ENCODE measurements around the gene CHD6. TPM values are rescaled to one million over a fixed set of nuclear protein-coding genes. Genes with fewer than 3 reads are reported as not detected.

CHD6 gene
- total and polyA plus RNA-seq, 2 experiments from 2014 or later = 41.0 to 158 TPM

- no peaks in the 10 kb centered on the region for H3K9me3 Mint-ChIP-seq
- ATAC-seq = no peak
Measured at GRCh38 chr20:41358717-41359116, 259.5 kb downstream of the CHD6 start.

DNA sequence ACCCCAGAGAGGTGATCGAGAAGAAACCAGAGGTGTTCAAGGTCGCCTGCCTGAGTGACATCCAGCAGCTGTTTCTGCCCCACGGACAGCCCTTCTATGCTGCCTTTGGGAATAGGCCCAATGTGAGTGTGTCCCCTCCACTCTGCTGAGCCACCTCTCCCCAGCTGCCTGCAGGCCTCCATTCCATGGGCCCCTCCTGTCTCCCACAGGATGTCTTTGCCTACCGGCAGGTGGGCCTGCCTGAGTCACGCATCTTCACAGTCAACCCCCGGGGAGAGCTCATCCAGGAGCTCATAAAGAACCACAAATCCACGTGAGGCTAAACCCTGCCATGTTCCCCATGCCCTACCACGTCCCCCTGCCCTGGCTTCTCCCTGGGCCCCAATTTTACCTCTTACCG, 259.9 kb downstream of the CHD6 start:
- Histone ChIP-seq H3K4me3 (no peak overlapping the region), H4K20me1 (replicated peaks; ENCODE audit: insufficient read depth) (no peaks in the 10 kb centered on the region; the same call in 1 of the 2 replicates), H3K9me2 (ENCODE audit: insufficient read depth) (no peaks in the 10 kb centered on the region), H3F3A (replicated peaks; ENCODE audit: low read depth) (no peaks in the 10 kb centered on the region), H3K36me3 (ENCODE audit: insufficient read depth) (no peaks in the 10 kb centered on the region), H3K4me2 (no peak overlapping the region), H3K27ac (ENCODE audit: low read depth) (no peak overlapping the region), H2AFZ (no peak overlapping the region), H3K79me2 (replicated peaks; ENCODE audit: insufficient read depth) (no peaks in the 10 kb centered on the region), H3K4me1 (ENCODE audit: insufficient read depth) (no peaks in the 10 kb centered on the region), H3K27me3 (ENCODE audit: insufficient read depth) (no peaks in the 10 kb centered on the region)
- ATAC-seq (no peak), DNase-seq (ENCODE audit: low spot score) (no peak)
- H3K36me3 Mint-ChIP-seq (ENCODE audit: low read depth) = no peaks in the 10 kb centered on the region
- no peaks in the 10 kb centered on the region for H3K4me1 Mint-ChIP-seq
- no peak overlapping the region for H3K27ac Mint-ChIP-seq
- peaks cover 7% of the 10 kb centered on the region for H3K27me3 Mint-ChIP-seq (ENCODE audit: insufficient read depth, low read depth, poor library complexity)
- no peaks in the 10 kb centered on the region for H3K9me3 Mint-ChIP-seq
- no peak overlapping the region for H3K4me3 Mint-ChIP-seq
- TF ChIP-seq POLR2AphosphoS5 (IDR thresholded peaks at IDR 0.05; ENCODE audit: low read depth) (no peak), ZNF331 (CRISPR knock-in tag; IDR thresholded peaks at IDR 0.05; ENCODE audit: low read depth) (no peak), EZH2 (IDR thresholded peaks at IDR 0.05; ENCODE audit: low read depth, unreplicated experiment) (no peak), NANOG (IDR thresholded peaks at IDR 0.05; ENCODE audit: borderline replicate concordance) (no peak), ZNF114 (CRISPR knock-in tag; IDR thresholded peaks at IDR 0.05) (no peak), STAT1 (IDR thresholded peaks at IDR 0.05; ENCODE audit: unreplicated experiment) (no peak), CREB1 (CRISPR knock-in tag; IDR thresholded peaks at IDR 0.05; ENCODE audit: low read depth) (no peak)
- TF ChIP-seq, protein P1, sequence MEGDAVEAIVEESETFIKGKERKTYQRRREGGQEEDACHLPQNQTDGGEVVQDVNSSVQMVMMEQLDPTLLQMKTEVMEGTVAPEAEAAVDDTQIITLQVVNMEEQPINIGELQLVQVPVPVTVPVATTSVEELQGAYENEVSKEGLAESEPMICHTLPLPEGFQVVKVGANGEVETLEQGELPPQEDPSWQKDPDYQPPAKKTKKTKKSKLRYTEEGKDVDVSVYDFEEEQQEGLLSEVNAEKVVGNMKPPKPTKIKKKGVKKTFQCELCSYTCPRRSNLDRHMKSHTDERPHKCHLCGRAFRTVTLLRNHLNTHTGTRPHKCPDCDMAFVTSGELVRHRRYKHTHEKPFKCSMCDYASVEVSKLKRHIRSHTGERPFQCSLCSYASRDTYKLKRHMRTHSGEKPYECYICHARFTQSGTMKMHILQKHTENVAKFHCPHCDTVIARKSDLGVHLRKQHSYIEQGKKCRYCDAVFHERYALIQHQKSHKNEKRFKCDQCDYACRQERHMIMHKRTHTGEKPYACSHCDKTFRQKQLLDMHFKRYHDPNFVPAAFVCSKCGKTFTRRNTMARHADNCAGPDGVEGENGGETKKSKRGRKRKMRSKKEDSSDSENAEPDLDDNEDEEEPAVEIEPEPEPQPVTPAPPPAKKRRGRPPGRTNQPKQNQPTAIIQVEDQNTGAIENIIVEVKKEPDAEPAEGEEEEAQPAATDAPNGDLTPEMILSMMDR (conservative IDR thresholded peaks at IDR 0.05; ENCODE audit: low read depth in 2 of 2) = no peak
- TF ChIP-seq, protein P2, sequence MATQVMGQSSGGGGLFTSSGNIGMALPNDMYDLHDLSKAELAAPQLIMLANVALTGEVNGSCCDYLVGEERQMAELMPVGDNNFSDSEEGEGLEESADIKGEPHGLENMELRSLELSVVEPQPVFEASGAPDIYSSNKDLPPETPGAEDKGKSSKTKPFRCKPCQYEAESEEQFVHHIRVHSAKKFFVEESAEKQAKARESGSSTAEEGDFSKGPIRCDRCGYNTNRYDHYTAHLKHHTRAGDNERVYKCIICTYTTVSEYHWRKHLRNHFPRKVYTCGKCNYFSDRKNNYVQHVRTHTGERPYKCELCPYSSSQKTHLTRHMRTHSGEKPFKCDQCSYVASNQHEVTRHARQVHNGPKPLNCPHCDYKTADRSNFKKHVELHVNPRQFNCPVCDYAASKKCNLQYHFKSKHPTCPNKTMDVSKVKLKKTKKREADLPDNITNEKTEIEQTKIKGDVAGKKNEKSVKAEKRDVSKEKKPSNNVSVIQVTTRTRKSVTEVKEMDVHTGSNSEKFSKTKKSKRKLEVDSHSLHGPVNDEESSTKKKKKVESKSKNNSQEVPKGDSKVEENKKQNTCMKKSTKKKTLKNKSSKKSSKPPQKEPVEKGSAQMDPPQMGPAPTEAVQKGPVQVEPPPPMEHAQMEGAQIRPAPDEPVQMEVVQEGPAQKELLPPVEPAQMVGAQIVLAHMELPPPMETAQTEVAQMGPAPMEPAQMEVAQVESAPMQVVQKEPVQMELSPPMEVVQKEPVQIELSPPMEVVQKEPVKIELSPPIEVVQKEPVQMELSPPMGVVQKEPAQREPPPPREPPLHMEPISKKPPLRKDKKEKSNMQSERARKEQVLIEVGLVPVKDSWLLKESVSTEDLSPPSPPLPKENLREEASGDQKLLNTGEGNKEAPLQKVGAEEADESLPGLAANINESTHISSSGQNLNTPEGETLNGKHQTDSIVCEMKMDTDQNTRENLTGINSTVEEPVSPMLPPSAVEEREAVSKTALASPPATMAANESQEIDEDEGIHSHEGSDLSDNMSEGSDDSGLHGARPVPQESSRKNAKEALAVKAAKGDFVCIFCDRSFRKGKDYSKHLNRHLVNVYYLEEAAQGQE (IDR thresholded peaks at IDR 0.05; ENCODE audit: unreplicated experiment) = no peak
- TF ChIP-seq, protein P3, sequence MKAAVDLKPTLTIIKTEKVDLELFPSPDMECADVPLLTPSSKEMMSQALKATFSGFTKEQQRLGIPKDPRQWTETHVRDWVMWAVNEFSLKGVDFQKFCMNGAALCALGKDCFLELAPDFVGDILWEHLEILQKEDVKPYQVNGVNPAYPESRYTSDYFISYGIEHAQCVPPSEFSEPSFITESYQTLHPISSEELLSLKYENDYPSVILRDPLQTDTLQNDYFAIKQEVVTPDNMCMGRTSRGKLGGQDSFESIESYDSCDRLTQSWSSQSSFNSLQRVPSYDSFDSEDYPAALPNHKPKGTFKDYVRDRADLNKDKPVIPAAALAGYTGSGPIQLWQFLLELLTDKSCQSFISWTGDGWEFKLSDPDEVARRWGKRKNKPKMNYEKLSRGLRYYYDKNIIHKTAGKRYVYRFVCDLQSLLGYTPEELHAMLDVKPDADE (IDR thresholded peaks at IDR 0.05) = no peak

More at GRCh38 chr20:41358717-41359116, 259.5 kb downstream of the CHD6 start:
- no peaks in the 10 kb centered on the region for H3K4me1 Mint-ChIP-seq
- Histone ChIP-seq H3F3A (replicated peaks; ENCODE audit: low read depth) (no peaks in the 10 kb centered on the region), H4K20me1 (replicated peaks; ENCODE audit: insufficient read depth) (no peaks in the 10 kb centered on the region), H3K27me3 (ENCODE audit: insufficient read depth) (no peaks in the 10 kb centered on the region), H3K4me1 (ENCODE audit: insufficient read depth) (no peaks in the 10 kb centered on the region), H3K27ac (ENCODE audit: low read depth) (no peak overlapping the region), H3K79me2 (replicated peaks; ENCODE audit: insufficient read depth) (no peaks in the 10 kb centered on the region), H3K4me2 (no peak overlapping the region), H3K9me2 (ENCODE audit: insufficient read depth) (no peaks in the 10 kb centered on the region), H3K4me3 (no peak overlapping the region), H3K36me3 (ENCODE audit: insufficient read depth) (no peaks in the 10 kb centered on the region), H2AFZ (no peak overlapping the region)
- no peak overlapping the region for H3K4me3 Mint-ChIP-seq
- no peak overlapping the region for H3K27ac Mint-ChIP-seq
- peaks cover 7% of the 10 kb centered on the region for H3K27me3 Mint-ChIP-seq (ENCODE audit: insufficient read depth, low read depth, poor library complexity)
- DNase-seq (ENCODE audit: low spot score) = no peak
- no peak for TF ChIP-seq STAT1 (IDR thresholded peaks at IDR 0.05; ENCODE audit: unreplicated experiment)
- no peak for TF ChIP-seq CREB1 (CRISPR knock-in tag; IDR thresholded peaks at IDR 0.05; ENCODE audit: low read depth)
- TF ChIP-seq, protein P3 (IDR thresholded peaks at IDR 0.05) = no peak
- no peaks in the 10 kb centered on the region for H3K36me3 Mint-ChIP-seq (ENCODE audit: low read depth)
